ENCODE results near the gene PPP2R3C. TPM values are rescaled to one million over a fixed set of nuclear protein-coding genes. Genes with fewer than 3 reads are reported as not detected.
A peak's percentile ranks its signal among the peaks of the same experiment; 100 is the strongest.

The PPP2R3C gene
- total and polyA plus RNA-seq, 2 of the 13 experiments (the other 11 are each of a cell fraction or from before 2014, with no cell fraction given), result 63.4 to 102 TPM

DNA sequence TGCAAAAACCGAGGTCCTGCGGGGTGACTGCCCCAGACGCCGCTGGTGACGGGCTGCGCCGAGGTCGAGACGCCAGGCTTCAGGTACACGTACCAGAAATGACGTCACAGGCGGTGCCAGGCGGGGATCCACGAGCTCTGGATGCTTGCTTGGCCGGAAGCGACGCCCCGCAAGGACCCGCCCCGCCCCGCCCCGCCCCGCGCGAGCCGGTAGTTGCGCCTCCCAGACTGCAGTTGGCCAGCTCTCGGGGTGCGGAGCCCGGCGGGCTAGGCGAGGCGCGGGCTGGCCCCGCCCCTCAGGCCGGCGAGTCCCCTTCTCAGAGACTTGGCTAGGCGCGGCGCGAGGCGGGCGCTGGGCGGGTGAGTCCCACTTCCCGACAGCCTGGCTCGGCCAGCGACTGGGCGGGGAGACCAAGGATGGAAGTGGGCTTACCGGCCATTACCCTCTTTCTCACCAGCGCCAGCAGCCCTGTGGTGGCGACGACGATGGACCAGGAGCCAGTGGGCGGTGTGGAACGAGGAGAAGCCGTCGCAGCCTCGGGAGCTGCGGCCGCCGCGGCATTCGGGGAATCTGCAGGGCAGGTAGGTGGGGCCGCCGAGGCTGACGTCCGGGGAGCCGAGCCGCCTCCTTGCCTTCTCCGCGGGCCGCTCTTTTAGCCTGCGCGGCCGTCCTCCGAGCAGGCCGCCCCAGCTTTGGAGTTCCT lies 75.6 kb downstream of the PPP2R3C start, which contains the start of gene FAM177A1 (continued):
- TF ChIP-seq, protein P1, sequence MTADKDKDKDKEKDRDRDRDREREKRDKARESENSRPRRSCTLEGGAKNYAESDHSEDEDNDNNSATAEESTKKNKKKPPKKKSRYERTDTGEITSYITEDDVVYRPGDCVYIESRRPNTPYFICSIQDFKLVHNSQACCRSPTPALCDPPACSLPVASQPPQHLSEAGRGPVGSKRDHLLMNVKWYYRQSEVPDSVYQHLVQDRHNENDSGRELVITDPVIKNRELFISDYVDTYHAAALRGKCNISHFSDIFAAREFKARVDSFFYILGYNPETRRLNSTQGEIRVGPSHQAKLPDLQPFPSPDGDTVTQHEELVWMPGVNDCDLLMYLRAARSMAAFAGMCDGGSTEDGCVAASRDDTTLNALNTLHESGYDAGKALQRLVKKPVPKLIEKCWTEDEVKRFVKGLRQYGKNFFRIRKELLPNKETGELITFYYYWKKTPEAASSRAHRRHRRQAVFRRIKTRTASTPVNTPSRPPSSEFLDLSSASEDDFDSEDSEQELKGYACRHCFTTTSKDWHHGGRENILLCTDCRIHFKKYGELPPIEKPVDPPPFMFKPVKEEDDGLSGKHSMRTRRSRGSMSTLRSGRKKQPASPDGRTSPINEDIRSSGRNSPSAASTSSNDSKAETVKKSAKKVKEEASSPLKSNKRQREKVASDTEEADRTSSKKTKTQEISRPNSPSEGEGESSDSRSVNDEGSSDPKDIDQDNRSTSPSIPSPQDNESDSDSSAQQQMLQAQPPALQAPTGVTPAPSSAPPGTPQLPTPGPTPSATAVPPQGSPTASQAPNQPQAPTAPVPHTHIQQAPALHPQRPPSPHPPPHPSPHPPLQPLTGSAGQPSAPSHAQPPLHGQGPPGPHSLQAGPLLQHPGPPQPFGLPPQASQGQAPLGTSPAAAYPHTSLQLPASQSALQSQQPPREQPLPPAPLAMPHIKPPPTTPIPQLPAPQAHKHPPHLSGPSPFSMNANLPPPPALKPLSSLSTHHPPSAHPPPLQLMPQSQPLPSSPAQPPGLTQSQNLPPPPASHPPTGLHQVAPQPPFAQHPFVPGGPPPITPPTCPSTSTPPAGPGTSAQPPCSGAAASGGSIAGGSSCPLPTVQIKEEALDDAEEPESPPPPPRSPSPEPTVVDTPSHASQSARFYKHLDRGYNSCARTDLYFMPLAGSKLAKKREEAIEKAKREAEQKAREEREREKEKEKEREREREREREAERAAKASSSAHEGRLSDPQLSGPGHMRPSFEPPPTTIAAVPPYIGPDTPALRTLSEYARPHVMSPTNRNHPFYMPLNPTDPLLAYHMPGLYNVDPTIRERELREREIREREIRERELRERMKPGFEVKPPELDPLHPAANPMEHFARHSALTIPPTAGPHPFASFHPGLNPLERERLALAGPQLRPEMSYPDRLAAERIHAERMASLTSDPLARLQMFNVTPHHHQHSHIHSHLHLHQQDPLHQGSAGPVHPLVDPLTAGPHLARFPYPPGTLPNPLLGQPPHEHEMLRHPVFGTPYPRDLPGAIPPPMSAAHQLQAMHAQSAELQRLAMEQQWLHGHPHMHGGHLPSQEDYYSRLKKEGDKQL (CRISPR knock-in tag; IDR thresholded peaks at IDR 0.05; ENCODE audit: low read depth), result peak; percentile 80
- TF ChIP-seq ZNF317 (CRISPR knock-in tag; IDR thresholded peaks at IDR 0.05) (peak; percentile 86), ZKSCAN1 (IDR thresholded peaks at IDR 0.05; ENCODE audit: low read length) (peak; percentile 44; the same call in 1 of the 2 replicates), POLR2AphosphoS5 (IDR thresholded peaks at IDR 0.05; ENCODE audit: low read depth, low read length) (peak; percentile 97), ZNF10 (CRISPR knock-in tag; IDR thresholded peaks at IDR 0.05; ENCODE audit: borderline replicate concordance, low read depth) (0 out of 2 replicates have a peak, but pooled peaks have one; percentile 93), ZNF276 (CRISPR knock-in tag; IDR thresholded peaks at IDR 0.05; ENCODE audit: low read depth) (peak; percentile 86), FOSL1 (CRISPR knock-in tag; IDR thresholded peaks at IDR 0.05; ENCODE audit: borderline replicate concordance) (no peak; the same call in 1 of the 2 replicates), GATA4 (IDR thresholded peaks at IDR 0.05; ENCODE audit: borderline replicate concordance, low read depth) (peak; percentile 81; the same call in 1 of the 2 replicates), BRD4 (CRISPR knock-in tag; IDR thresholded peaks at IDR 0.05) (peak; percentile 86; the same call in 1 of the 2 replicates), KDM5A (IDR thresholded peaks at IDR 0.05; ENCODE audit: borderline replicate concordance, low read length) (peak; percentile 83; the same call in 1 of the 2 replicates), GLI4 (CRISPR knock-in tag; IDR thresholded peaks at IDR 0.05; ENCODE audit: borderline replicate concordance) (peak; percentile 99), TCF7 (IDR thresholded peaks at IDR 0.05; ENCODE audit: low read depth) (no peak)
- TF ChIP-seq, protein P2, sequence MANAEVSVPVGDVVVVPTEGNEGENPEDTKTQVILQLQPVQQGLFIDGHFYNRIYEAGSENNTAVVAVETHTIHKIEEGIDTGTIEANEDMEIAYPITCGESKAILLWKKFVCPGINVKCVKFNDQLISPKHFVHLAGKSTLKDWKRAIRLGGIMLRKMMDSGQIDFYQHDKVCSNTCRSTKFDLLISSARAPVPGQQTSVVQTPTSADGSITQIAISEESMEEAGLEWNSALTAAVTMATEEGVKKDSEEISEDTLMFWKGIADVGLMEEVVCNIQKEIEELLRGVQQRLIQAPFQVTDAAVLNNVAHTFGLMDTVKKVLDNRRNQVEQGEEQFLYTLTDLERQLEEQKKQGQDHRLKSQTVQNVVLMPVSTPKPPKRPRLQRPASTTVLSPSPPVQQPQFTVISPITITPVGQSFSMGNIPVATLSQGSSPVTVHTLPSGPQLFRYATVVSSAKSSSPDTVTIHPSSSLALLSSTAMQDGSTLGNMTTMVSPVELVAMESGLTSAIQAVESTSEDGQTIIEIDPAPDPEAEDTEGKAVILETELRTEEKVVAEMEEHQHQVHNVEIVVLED (CRISPR knock-in tag; IDR thresholded peaks at IDR 0.05; ENCODE audit: borderline replicate concordance), result peak; percentile 88
- TF ChIP-seq, protein P3, sequence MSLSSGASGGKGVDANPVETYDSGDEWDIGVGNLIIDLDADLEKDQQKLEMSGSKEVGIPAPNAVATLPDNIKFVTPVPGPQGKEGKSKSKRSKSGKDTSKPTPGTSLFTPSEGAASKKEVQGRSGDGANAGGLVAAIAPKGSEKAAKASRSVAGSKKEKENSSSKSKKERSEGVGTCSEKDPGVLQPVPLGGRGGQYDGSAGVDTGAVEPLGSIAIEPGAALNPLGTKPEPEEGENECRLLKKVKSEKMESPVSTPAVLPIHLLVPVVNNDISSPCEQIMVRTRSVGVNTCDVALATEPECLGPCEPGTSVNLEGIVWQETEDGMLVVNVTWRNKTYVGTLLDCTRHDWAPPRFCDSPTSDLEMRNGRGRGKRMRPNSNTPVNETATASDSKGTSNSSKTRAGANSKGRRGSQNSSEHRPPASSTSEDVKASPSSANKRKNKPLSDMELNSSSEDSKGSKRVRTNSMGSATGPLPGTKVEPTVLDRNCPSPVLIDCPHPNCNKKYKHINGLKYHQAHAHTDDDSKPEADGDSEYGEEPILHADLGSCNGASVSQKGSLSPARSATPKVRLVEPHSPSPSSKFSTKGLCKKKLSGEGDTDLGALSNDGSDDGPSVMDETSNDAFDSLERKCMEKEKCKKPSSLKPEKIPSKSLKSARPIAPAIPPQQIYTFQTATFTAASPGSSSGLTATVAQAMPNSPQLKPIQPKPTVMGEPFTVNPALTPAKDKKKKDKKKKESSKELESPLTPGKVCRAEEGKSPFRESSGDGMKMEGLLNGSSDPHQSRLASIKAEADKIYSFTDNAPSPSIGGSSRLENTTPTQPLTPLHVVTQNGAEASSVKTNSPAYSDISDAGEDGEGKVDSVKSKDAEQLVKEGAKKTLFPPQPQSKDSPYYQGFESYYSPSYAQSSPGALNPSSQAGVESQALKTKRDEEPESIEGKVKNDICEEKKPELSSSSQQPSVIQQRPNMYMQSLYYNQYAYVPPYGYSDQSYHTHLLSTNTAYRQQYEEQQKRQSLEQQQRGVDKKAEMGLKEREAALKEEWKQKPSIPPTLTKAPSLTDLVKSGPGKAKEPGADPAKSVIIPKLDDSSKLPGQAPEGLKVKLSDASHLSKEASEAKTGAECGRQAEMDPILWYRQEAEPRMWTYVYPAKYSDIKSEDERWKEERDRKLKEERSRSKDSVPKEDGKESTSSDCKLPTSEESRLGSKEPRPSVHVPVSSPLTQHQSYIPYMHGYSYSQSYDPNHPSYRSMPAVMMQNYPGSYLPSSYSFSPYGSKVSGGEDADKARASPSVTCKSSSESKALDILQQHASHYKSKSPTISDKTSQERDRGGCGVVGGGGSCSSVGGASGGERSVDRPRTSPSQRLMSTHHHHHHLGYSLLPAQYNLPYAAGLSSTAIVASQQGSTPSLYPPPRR (CRISPR knock-in tag; IDR thresholded peaks at IDR 0.05; ENCODE audit: borderline replicate concordance), result peak; percentile 45; the same call in 1 of the 2 replicates
